ENCODE results near the gene FPR2.

DNA sequence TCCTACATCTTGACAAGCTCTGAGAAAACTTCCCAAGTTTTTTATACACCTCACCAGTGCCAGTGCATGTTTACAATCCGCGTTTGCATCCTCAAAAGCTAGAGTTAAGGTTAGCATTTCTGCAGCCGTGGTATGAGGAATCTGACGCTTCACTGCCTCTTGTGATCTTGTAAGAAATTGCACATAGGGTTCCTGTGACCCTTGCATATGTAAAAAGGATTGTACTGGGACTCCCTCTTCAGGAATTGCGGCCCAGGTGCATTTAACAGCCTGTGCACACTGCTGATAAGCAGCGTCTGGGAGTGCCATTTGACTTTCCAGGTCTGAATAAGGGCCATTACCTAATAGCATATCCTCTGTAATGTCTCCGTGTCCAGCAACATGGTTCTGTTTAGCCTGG, 49.2 kb downstream of the FPR2 start:
- TF ChIP-seq, protein P1, sequence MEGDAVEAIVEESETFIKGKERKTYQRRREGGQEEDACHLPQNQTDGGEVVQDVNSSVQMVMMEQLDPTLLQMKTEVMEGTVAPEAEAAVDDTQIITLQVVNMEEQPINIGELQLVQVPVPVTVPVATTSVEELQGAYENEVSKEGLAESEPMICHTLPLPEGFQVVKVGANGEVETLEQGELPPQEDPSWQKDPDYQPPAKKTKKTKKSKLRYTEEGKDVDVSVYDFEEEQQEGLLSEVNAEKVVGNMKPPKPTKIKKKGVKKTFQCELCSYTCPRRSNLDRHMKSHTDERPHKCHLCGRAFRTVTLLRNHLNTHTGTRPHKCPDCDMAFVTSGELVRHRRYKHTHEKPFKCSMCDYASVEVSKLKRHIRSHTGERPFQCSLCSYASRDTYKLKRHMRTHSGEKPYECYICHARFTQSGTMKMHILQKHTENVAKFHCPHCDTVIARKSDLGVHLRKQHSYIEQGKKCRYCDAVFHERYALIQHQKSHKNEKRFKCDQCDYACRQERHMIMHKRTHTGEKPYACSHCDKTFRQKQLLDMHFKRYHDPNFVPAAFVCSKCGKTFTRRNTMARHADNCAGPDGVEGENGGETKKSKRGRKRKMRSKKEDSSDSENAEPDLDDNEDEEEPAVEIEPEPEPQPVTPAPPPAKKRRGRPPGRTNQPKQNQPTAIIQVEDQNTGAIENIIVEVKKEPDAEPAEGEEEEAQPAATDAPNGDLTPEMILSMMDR (IDR thresholded peaks at IDR 0.05), result no peak
- TF ChIP-seq POLR2A (IDR thresholded peaks at IDR 0.05), result no peak
